H1 (cell line): ENCODE measurements around the gene OPN3. TPM values are rescaled to one million over a fixed set of nuclear protein-coding genes. Genes with fewer than 3 reads are reported as not detected.

Experiments used
- CTBP2 ChIP-seq: IDR thresholded peaks from 2 replicates; pipeline ENCODE4 v1.7.0; 2011; ENCODE audit warnings: borderline replicate concordance, mild to moderate bottlenecking, moderate library complexity, mixed read lengths, low read length; ENCODE audit not compliant: insufficient read depth, insufficient read length
- MAFK ChIP-seq: IDR thresholded peaks from 2 replicates; pipeline ENCODE4 v1.6.1; 2012; ENCODE audit warnings: low read depth, mild to moderate bottlenecking, improper control_type of control experiment, low read length
- POLR2A ChIP-seq, 2 experiments: IDR thresholded peaks; 1 replicate in 1 of 2; 2 replicates in 1 of 2; pipeline ENCODE4 v1.6.1; 2011; ENCODE audit warnings: low read depth in 2 of 2, low read length in 2 of 2, mild to moderate bottlenecking in 2 of 2; ENCODE audit errors: control extremely low read depth in 1 of 2
- SP1 ChIP-seq: IDR thresholded peaks from 2 replicates; pipeline ENCODE4 v1.6.1; 2011; ENCODE audit warnings: low read depth, low read length
- SP2 ChIP-seq: IDR thresholded peaks from 2 replicates; pipeline ENCODE4 v1.6.1; 2012; ENCODE audit warnings: mild to moderate bottlenecking, low read length, inconsistent platforms
- SUZ12 ChIP-seq: fragments of 200-600 bp; sonication (generic); IDR thresholded peaks from 2 replicates; pipeline ENCODE4 v1.6.1; 2012; ENCODE audit warnings: mild to moderate bottlenecking, inconsistent platforms, low read length, moderate library complexity, mixed read lengths
- TAF7 ChIP-seq: optimal IDR thresholded peaks from 2 replicates; pipeline ENCODE3; 2011; ENCODE audit warnings: low read depth, mild to moderate bottlenecking, inconsistent platforms, low read length, moderate library complexity, borderline replicate concordance
- polyA plus RNA-seq, 7 experiments: library from polyadenylated mRNA; depleted of rRNA in 3 of 7; stranded (reverse) in 5 of 7; unstranded in 2 of 7; fragments of >200 nt in 5 of 7; fragments of 200-250 nt in 2 of 7; gene quantifications; 1 replicate in 5 of 7; 2 replicates in 1 of 7; 4 replicates in 1 of 7; pipeline versions ENCODE4 v1.2.1 to v1.2.3, GENCODE V29; 2011 to 2013; ENCODE audit warnings: missing spikeins in 2 of 7, mixed read lengths in 2 of 7
- total RNA-seq: library from RNA; stranded (reverse); fragmentation: NEBNext Ultra II Directional; extraction: Animal tissue kit (Norgen Biotek cat#: 25700); gene quantifications from 2 replicates; pipeline ENCODE4 v1.2.1, GENCODE V29; 2021

The OPN3 gene
- total and polyA plus RNA-seq, 2 of the 8 experiments (the other 6 are each of a cell fraction or from before 2014, with no cell fraction given), result 8.8 to 19.4 TPM

- TF ChIP-seq MAFK (no peak), CTBP2 (no peak), POLR2A (IDR thresholded peaks at IDR 0.05; ENCODE audit: control extremely low read depth in 1 of 2, low read depth in 2 of 2, low read length in 2 of 2) (no peak), SP2 (no peak), SP1 (no peak), SUZ12 (no peak), TAF7 (no peak)
Observed at GRCh38 chr1:241638909-241639622, 1.1 kb downstream of the OPN3 start (continued).
